Neural crest cell (in vitro differentiated cells): Measurements from ENCODE around the gene ALG8. TPM values are rescaled to one million over a fixed set of nuclear protein-coding genes. Genes with fewer than 3 reads are reported as not detected.

ENCODE experiments used
- DNase-seq: peaks from one replicate; pipeline ENCODE4 v3.0.0; 2021; ENCODE audit warnings: low read depth, mixed read lengths, low spot score
- H3K27ac Mint-ChIP-seq: one replicate; pipeline ENCODE4 v1.8.0; 2021; ENCODE audit warnings: mild to moderate bottlenecking, mixed read lengths; ENCODE audit not compliant: unreplicated experiment
- H3K27me3 Mint-ChIP-seq: 2 replicates; pipeline ENCODE4 v1.8.0; 2021; ENCODE audit warnings: low read depth, mild to moderate bottlenecking, mixed read lengths
- H3K36me3 Mint-ChIP-seq: 2 replicates; pipeline ENCODE4 v1.8.0; 2021; ENCODE audit warnings: low read depth, mild to moderate bottlenecking, mixed read lengths
- H3K4me1 Mint-ChIP-seq: 2 replicates; pipeline ENCODE4 v1.8.0; 2021; ENCODE audit warnings: mixed read lengths
- H3K4me3 Mint-ChIP-seq: one replicate; pipeline ENCODE4 v1.8.0; 2021; ENCODE audit warnings: mild to moderate bottlenecking, mixed read lengths
- H3K9me3 Mint-ChIP-seq: 2 replicates; pipeline ENCODE4 v1.8.0; 2021; ENCODE audit warnings: mixed read lengths
- total RNA-seq: library from RNA; stranded (reverse); gene quantifications from 2 replicates; pipeline ENCODE4 v1.2.1, GENCODE V29; 2021
- TF ChIP-seq, protein P1 (sequence below): fragments of 200-600 bp; sonication (generic); conservative IDR thresholded peaks from 2 replicates; pipeline ENCODE4 v1.5.0; 2021; ENCODE audit warnings: antibody characterized with exemption, mild to moderate bottlenecking

The ALG8 gene
- total RNA-seq, 1 donor from 2014 or later, result 79.7 TPM

DNA sequence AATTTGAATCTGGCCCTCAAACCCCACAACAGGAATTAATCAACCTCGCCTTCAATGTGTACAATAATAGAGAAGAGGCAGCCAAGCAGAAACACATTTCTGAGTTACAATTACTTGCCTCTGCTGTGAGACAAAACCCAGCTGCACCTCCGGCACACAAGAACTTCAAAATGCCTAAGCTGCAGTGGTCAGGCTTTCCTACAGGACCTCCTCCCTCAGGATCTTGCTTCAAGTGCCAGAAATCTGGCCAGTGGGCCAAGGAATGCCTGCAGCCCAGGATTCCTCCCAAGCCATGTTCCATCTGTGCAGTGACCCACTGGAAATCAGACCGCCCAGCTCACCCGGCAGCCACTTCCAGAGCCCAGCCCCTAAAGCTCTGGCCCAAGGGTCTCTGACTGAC lies 56.4 kb downstream of the ALG8 start:
- H3K4me3 Mint-ChIP-seq, result peak overlapping the region; percentile 49
- peaks cover 25% of the 10 kb centered on the region for H3K4me1 Mint-ChIP-seq
- no peaks in the 10 kb centered on the region for H3K36me3 Mint-ChIP-seq
- TF ChIP-seq, protein P1, sequence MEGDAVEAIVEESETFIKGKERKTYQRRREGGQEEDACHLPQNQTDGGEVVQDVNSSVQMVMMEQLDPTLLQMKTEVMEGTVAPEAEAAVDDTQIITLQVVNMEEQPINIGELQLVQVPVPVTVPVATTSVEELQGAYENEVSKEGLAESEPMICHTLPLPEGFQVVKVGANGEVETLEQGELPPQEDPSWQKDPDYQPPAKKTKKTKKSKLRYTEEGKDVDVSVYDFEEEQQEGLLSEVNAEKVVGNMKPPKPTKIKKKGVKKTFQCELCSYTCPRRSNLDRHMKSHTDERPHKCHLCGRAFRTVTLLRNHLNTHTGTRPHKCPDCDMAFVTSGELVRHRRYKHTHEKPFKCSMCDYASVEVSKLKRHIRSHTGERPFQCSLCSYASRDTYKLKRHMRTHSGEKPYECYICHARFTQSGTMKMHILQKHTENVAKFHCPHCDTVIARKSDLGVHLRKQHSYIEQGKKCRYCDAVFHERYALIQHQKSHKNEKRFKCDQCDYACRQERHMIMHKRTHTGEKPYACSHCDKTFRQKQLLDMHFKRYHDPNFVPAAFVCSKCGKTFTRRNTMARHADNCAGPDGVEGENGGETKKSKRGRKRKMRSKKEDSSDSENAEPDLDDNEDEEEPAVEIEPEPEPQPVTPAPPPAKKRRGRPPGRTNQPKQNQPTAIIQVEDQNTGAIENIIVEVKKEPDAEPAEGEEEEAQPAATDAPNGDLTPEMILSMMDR, result no peak
- no peak for DNase-seq
- H3K27me3 Mint-ChIP-seq, result peaks cover 2% of the 10 kb centered on the region
- H3K9me3 Mint-ChIP-seq, result no peaks in the 10 kb centered on the region
- peak overlapping the region; percentile 44 for H3K27ac Mint-ChIP-seq

DNA sequence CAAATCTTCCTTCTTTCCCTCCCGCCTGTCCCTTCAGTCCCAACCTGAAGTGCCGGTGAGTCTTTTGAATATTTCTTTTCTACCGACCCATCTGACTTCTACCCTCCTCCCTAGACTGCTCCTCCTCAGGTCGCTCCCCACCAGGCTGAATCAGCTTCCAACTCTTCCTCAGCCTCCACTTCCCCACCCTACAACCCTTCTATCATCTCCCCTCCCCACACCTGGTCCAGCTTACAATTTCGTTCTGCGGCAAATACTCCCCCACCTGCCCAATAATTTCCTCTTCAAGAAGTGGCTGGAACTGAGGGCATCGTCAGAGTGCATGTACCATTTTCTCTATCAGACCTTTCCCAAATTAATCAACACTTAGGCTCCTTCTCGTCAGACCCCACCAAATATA lies 57.3 kb downstream of the ALG8 start:
- no peaks in the 10 kb centered on the region for H3K9me3 Mint-ChIP-seq
- H3K27me3 Mint-ChIP-seq, result peaks cover 2% of the 10 kb centered on the region
- peaks cover 30% of the 10 kb centered on the region for H3K4me1 Mint-ChIP-seq
- DNase-seq, result no peak
- peak overlapping the region; percentile 17 for H3K27ac Mint-ChIP-seq
- TF ChIP-seq, protein P1, result no peak
- H3K4me3 Mint-ChIP-seq, result peak overlapping the region; percentile 95
- no peaks in the 10 kb centered on the region for H3K36me3 Mint-ChIP-seq

DNA sequence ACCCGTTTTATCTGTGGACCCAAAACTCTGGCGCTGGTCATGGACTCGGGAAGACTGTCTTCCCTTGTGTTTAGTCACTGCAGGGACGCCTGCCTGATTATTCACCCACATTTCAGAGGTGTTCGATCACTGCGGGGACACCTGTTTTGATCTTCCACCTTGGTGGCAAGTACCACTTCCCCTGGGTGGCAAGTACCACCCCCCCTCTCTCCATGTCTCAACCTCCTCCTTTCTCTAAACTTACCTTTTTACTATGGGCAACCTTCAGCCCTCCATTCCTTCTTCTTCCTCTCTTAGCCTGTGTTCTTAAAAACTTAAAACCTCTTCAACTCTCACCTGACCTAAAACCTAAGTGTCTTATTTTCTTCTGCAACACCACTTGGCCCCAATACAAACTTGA lies 57.8 kb downstream of the ALG8 start:
- Mint-ChIP-seq H3K27me3 (peaks cover 2% of the 10 kb centered on the region), H3K27ac (no peak overlapping the region), H3K9me3 (no peaks in the 10 kb centered on the region)

DNA sequence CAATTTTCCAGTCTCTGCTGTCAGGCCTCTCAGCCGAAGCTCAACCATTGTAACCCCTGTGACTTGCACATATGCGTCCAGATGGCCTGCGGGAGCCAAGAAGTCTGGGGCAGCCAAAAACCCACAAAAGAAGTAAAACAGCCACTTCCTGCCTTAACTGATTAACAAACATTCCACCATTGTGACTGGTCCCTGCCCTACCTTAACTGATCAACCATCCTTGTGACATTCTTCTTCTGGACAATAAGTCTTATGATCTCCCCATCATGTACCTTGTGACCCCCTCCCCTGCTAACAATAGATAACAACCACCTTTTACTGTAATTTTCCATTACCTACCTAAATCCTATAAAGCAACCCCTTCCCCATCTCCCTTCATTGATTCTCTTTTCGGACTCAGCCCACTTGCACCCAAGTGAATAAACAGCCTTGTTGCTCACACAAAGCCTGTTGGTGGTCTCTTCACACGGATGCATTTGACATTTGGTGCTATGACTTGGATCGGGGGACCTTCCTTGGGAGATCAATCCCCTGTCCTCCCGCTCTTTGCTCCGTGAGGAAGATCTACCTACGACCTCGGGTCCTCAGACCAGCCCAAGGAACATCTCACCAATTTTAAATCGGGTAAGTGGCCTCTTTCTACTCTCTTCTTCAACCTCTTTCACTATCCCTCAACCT lies 58.5 kb downstream of the ALG8 start:
- TF ChIP-seq, protein P1, result no peak
- H3K27ac Mint-ChIP-seq, result no peak overlapping the region
- H3K9me3 Mint-ChIP-seq, result no peaks in the 10 kb centered on the region
- no peak for DNase-seq
- peaks cover 2% of the 10 kb centered on the region for H3K27me3 Mint-ChIP-seq
- H3K36me3 Mint-ChIP-seq, result peaks cover 4% of the 10 kb centered on the region
- H3K4me1 Mint-ChIP-seq, result peaks cover 31% of the 10 kb centered on the region
- H3K4me3 Mint-ChIP-seq, result peak overlapping the region; percentile 95

More for the DNA sequence above, 57.8 kb downstream of the ALG8 start:
- peak overlapping the region; percentile 95 for H3K4me3 Mint-ChIP-seq
- peaks cover 29% of the 10 kb centered on the region for H3K4me1 Mint-ChIP-seq
- peaks cover 3% of the 10 kb centered on the region for H3K36me3 Mint-ChIP-seq
- DNase-seq, result no peak
- TF ChIP-seq, protein P1, result no peak

DNA sequence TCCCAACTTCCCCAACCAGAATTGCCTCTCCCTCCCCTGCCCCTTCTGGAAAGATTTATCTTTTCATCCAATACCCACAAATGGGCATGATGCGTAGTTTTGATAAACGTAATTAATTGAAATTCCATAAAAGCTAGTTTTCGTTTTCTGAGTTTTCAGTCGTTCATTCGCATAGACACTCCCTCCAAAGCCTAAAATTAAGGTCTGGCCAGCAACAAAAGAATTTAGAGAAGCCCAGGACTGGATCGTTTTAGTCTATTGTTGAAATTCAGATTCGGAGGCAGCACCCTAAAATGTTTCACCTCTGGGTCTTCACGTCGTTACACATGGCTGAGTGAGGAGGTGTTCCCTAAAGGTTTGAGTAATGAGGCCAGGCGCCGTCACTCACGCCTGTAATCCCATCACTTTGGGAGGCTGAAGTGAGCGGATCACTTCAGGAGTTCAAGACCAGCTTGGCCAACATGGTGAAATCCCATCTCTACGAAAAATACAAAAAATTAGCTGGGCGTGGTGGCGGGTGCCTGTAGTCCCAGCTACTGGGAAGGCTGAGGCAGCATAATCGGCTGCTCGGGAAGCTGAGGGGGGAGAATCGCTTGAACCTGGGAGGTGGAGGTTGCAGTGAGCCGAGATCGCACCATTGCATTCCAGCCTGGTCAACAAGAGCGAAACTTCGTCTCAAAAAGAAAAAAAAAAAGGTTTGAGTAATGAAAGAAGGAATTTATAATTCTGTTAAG lies 59.2 kb downstream of the ALG8 start:
- no peak for DNase-seq
- H3K4me1 Mint-ChIP-seq, result peaks cover 35% of the 10 kb centered on the region
- peaks cover 2% of the 10 kb centered on the region for H3K27me3 Mint-ChIP-seq
- peaks cover 4% of the 10 kb centered on the region for H3K36me3 Mint-ChIP-seq
- TF ChIP-seq, protein P1, result no peak
- H3K4me3 Mint-ChIP-seq, result peak overlapping the region; percentile 95
- peak overlapping the region; percentile 99 for H3K27ac Mint-ChIP-seq
- H3K9me3 Mint-ChIP-seq, result no peaks in the 10 kb centered on the region
